Effector CD8-positive, alpha-beta T cell (primary cell): ENCODE measurements around the gene ZNF365.

Experiments used
- DNase-seq: peaks from one replicate; lab custom pipeline; 2025; lab: John Stamatoyannopoulos, UW

Gene ZNF365

DNA sequence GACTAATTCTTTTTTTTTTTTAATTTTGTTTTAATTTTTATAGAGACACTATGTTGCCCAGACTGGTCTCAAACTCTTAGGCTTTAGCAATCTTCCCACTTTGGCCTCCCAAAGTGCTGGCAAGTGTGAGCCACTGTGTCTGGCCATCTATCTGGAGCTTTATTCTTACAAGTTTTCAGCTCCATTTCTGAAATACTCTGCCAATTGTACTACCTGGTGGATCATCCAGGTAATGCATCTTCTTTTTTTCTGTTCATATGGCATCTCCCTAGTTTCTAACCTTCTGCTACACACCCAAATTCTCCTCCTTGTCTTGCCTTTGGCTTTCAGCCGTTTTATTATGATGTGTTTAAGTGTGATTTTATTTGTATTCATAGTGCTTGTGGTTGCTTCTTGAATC, 40.2 kb downstream of the ZNF365 start:
- DNase-seq, result no peak

DNA sequence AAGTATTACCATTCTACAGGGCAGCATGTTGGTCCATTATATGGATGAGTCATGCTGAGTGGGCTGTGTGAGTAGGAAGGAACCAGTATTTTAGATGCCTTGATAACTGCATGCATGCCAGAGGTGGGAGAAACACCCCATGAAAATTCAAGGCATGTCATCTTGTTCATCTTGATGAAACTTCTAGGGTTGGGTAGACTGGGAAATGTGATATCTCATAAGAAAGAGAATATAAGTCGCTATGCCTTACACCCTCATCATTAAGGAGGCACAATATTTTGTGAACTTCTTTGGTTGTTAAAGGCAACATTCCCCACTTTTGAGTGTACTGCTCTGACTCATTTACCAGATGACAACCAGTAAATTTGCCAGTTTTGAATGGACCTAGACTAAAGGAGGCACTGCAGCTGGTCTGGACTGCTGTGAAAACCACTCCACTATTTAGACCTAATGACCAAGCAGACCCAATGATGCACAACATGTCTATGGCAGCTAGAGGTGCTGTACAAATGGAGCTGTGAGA, 48.0 kb downstream of the ZNF365 start:
- DNase-seq, result no peak

GRCh38 chr10:62424026-62424425, 49.9 kb downstream of the ZNF365 start:
- DNase-seq, result no peak

GRCh38 chr10:62426086-62426485, 51.9 kb downstream of the ZNF365 start:
- no peak for DNase-seq

GRCh38 chr10:62426600-62426999, 52.4 kb downstream of the ZNF365 start:
- no peak for DNase-seq

- no peak for DNase-seq
Measured at GRCh38 chr10:62430881-62431280, 56.7 kb downstream of the ZNF365 start.

GRCh38 chr10:62433181-62433692, 59.1 kb downstream of the ZNF365 start:
- no peak for DNase-seq

GRCh38 chr10:62433901-62434300, 59.7 kb downstream of the ZNF365 start:
- no peak for DNase-seq

DNA sequence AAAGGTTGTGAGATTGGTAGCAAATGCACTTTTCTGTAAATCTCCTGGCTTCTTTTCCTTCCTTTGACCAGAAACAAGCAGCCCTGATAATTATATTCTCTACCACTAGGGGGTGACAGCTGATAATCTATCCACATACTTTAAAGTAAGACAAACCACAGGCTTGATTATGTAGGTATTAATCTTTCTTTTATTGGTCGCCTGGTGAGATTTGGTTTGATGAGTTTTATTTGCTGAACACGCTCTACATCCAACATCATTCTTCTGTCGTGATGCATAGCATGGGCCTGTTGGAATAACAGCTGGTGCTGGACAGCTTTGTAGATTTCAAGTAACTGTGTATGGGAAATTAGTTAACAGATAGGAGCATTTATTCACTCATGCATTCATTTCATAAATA, 63.5 kb downstream of the ZNF365 start:
- no peak for DNase-seq

- DNase-seq, result no peak
Measured at GRCh38 chr10:62442006-62442405, 67.8 kb downstream of the ZNF365 start.

DNA sequence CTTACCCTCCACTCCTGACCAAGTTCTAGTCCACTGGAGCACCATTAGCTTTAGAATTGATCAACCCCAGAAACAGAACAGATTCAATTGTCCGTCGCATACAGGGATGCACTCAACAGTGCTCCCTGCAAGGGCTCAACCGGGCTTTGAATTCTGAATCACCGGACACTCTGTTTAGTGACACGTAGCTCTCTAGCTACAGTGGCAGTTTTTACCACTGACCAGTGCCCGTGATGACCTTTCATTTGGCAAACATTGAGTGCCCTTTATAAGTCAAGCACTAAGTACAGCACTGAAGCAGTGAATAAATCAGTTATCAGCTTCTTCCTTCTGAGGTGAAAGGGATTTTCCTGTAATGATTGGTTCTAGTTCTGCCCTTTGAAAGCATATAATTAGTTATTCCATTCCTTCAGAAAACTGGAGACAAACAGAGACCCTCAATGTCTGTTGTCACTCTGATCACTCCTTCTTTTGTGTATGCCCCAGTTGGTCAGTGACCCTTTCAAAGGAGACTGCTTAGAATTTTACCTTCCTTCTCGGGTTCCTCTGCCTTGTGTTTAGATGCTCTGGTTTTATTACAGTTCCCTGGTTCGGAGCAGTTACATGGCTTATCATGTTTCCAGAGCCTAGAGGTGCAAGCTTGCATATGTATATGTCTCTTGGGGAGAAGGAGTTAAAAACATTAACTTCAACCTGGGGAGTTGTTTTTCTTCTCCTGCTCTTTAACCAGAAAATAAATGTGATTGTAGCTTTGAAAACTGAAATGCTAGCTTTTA, 68.9 kb downstream of the ZNF365 start:
- no peak for DNase-seq

DNA sequence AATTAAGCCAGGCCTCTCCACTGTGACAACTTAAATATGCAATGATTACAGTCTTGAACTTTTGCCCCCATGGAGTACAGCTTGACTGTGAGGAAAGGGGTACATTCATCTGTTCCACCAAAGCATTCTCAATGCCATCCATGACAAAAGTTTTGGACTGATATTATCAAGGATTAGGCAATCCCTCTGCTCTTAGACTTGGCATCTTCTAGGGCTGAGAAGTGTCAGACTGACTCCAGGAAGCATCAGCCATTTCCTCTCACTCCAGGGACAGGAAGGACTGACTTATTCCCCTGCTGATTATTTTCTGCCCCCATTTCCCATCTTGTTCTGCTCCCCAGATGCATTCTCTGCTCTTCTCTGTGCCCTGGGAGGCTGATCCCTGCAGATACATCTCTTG, 69.7 kb downstream of the ZNF365 start:
- DNase-seq, result no peak

GRCh38 chr10:62446627-62447026, 72.5 kb downstream of the ZNF365 start:
- no peak for DNase-seq

DNA sequence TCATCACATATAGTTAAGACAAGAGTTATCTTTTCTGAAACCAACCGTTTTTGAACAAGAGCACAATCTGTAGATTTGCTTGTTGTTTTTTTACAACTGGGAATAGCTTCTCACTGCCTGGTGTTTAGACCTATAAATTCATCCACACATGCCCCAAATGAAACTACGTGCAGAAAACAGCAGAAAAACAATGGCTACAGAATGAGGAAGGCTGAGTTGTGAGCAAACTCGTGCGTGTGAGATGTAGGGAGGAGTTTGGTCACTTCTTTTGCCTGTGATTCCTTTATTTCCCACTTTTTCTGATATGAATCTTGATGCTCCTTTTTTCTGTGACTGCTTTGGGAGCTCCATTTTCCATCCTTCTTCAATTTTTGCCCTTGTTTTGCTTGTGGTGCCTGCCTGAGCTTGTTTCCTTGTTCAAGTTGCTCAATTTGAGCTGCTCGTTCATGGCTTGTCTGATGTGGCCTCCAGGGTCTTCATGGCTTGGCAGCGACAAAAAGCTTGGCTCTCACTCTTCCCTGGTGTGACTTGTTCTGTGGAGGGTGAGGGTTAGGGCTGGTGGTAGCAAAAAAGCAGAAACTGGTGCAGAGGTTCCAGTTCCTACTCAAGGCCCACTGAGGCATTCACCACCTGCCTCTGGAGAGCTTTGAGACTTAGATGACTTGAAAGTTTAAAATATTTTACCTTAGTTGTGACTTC, 76.9 kb downstream of the ZNF365 start:
- no peak for DNase-seq

GRCh38 chr10:62451611-62451975, 77.4 kb downstream of the ZNF365 start:
- DNase-seq, result no peak
